ENCODE results near the gene POLR1H.

Gene POLR1H

DNA sequence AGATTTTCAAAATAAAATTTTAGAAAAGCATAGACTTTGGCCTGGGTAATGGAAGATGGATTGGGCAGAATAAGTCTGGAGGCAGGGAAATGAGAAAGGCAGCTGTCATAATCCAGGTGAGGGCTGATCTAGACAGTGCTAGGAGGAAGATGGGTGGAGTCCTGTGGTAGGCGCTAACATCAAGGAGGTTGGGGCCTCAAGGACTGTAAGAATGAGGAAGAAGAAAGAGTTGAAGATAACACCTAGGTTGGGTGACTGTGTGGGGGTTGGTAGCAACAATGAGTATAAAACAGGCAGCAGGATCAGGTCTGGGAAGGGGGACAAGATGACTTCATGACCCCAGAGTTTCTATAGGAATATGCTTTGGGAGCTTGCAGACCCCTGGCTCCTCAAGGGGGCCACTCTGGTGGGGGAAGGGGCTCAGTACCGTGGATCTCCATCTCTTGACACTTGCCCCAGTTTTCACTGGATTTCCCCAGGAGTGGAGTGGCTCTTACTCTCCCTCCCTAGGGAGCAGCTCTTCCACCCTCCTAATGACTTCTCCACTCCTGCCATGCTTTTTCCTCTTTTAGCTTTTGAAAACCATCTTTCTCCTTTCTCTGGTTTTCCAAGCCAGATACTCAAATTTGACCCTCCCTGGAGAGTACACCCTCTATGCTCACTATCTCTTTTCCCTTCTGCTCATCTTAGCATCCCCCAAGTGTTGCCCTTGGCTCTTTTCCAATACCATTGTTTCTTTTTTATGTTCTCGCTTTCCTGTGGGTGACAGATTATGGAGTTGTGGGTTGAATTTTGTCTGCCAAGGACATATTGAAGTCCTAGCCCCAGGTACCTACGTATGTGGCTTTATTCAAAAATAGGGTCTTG lies 37.1 kb downstream of the POLR1H start:
- DNase-seq: no peak

DNA sequence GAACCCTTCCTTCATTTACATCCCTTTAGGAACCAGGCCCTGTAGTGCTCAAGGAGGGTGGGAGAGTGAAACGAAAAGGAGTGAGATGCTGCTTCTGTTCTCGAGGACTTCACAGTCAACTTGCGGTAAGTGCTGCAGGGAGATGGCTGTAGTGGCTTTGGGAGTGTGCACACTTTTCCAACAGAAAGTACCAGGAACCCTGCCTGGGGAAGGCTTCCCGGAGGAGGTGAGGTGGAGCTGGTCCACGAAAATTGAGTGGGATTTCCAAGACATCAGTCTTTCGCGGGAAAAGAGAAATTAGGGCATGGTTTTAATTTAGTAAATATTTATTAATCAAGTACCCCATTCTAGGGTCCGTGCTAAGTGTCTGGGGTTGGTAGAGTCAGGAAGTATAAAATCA lies 39.1 kb downstream of the POLR1H start:
- DNase-seq: no peak

DNA sequence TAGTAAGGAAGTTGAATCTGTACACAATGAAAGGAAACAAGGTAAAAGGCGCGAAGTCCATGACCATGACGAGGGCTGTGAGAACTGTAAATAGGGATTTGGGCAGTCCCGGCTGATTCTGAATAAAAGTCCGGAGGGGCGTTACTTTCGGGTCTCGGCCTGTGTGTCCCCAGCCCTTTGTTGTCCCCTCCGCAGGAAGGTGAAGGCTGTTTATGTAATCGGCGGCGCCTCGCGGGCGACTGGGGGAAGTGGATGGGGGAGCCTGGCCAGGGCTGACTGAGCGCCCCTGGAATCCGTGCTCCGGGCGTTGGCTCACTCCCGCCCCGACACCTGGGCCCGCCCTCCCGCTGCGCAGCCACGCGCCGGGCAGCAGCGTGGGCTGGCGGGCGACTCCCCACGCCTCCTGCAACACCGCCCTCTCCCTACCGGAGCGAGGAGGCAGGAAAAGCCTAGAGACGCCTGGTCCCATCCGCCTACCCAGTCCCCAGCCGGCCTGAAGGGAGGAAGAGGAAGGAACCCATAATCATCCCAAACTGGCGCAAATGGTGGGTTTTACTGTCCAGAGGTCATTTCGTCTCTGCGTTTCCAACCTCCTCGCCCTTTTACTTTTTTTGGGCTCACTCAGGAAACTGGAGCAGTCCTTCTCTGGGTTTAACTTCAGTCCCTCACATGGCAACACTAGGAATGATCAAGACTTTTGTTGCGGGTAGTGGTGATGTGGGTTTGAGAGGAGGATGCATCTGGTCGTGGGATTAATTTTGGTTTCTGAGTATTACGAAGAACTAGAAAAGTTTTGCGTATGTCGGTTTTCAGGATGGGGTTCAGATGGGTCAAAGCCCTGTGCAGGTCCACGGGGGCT lies 39.7 kb downstream of the POLR1H start:
- DNase-seq: peak; percentile 14

DNA sequence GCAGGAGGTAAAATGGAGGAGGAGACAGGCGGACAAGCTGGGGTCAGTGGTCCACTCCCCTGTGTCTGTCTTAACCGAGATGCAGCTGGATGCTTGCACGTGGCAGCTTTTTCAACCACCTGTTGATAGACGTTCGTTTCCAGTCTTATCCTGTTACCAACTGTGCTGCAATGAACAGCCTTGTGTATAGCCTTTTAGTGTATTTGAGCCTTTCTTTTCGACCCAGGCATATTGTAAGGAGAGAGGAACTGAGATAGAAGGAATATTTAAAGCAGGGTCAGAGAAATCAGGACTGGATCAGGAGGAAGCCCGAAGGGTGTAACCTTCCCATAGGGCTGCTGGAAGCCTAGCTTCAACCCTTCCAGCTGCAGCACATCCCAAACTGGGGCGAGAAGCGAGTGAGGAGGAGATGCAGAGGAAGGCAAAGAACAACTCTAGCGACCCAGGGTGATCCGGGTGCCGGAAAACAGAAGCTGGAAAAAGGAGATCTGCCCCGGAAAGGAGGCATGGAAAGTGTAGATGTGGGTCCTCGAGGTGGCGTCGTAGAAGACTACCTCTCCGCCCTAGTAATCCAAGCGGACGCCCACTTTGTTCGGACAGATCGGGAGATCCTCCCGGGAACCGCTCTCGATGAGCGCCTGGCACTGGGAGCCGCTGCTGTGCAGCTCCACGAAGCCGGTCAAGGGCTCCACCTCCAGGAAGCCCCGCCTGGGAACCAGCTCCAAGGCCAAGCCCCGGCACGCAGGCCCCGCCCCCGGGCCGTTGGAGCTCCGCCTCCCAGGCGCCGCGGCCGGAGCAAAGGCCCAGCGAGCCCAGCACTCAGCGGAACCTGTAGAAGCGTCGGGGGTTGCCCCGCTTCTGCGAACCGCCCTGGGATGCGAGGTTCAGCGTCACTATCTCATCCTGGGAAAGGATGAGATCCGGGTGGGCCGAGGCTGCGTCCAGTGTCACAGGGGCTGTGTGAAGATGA lies 40.7 kb downstream of the POLR1H start:
- DNase-seq: peak; percentile 67

DNA sequence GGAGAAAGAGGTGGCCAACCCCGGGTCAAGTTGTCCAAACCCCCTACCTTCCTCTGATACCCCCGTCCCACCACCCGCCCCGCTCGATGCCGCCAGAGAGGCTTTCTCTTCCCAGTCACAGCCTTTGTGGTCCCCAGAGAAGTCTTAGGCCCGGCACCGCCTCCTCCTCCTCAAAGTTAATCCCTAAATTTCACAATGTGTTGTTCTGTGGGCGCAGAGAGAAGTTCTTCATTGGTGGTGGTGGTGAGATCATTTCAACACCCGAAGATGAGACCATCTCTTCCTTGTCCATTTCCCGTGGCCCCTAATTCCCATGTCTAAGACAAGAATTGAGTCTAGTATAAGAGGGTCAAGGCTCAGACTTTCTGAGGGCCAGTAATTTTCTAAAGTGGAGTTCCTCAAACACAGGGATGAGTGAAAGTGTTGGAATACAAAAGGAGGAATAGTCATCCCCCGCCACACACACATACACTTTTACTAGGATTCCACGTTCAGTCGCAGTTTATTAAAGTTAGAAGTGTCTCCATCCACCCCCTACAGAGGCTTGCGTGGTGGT lies 41.4 kb downstream of the POLR1H start:
- DNase-seq: no peak

DNA sequence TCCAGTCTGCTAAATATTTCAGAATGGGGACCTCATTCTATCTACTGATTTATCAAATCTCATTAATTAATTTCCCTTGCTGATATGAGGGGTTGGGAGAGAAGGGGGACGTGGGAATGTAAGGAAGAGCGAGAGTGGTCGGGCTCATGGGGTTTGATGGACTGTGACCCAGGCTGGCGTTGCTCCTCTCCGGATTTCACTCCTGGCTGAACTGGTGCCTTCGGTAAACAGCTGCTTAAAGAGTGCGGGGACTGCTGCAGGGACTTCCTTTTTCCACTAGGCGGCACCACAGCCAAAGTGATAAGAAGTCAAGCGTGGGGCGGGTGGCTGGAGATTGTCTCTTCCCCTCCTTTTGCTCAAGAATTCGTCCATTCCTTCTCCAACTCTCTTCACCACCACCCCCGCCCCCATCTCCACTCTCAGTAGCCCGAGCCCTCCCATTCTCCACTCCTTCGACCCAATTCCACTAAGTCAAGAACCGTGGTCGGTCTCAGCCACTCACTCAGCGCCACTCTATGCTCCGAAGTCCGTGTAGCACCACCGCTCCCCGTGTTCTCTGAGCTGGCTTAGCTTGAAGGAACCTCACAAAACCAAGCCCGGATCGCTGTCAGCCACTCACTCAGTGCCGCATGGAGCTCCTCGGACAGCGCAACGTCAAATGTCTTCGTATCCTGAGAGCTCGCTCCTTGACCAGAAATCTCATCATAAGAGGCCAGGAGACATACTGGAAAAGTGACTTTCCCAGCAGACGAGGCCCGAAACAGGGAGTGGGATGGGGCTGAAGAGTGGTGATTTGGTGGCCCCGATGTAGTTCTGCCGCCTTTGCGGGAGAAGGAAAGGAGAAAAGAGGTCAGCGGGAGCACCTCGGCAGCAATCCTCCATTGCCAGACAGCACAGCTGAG lies 42.2 kb downstream of the POLR1H start:
- DNase-seq: peak; percentile 77

DNA sequence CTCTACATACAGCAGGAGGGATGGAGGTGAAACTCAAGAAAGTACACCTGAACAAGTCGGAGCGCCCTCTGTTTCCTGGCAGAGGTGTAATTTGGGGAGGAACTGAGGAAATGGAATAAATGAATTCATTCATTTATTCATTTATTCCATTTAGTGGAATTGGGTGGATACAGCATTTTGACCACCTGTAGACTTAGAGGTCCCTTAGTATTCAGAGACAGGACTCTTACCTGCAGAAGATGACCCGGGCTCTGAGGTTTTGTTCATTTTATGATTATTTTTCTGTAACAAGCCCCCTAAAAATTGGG lies 42.8 kb downstream of the POLR1H start:
- no peak for DNase-seq

DNA sequence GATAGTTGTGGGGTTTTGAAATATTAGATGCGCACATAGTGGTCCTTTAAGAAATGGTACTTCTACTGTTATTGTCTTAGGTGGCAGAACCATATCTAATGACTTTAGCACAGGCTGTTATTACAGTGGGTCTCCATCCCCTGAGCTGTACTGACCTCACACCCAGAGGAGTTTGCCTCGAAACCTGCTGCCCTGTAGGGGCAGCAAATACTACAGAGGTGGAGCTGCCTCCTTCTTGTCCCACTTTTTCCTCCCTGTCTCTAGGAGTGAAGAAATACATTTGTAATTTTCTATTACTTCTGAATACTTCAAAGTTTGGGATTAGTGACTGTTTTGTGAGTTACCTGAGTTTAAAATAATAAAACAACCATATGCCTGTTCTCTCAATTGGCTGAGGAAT lies 43.6 kb downstream of the POLR1H start:
- DNase-seq: no peak

DNA sequence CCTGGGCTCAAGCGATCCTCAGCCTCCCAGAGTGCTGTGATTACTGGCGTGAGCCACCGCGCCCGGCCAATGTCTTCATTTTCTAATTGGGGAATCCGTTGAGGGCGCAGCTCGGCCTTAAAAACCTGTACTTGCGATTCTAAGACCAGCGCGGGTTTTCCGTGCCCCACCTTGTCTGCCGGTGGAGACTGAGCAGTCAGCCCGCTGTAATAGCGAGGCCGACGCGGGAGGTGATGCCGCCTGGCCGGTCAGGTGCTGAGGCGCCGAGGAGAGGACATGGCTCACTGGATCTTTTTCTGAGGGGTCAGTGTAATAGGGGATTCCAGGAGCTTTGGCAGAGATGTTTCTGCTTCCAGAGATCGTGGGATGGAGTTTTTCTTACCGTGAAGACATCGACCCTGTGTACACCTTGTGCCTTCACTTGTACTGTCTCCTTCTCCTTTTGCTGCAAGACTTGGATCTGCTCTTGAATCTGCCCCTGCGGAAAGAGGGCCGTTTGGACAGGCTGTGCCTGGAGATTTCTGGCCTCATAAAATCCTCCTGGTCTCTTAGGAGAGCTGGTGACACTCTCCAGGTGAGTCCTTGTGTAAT lies 50.3 kb downstream of the POLR1H start:
- no peak for DNase-seq

DNA sequence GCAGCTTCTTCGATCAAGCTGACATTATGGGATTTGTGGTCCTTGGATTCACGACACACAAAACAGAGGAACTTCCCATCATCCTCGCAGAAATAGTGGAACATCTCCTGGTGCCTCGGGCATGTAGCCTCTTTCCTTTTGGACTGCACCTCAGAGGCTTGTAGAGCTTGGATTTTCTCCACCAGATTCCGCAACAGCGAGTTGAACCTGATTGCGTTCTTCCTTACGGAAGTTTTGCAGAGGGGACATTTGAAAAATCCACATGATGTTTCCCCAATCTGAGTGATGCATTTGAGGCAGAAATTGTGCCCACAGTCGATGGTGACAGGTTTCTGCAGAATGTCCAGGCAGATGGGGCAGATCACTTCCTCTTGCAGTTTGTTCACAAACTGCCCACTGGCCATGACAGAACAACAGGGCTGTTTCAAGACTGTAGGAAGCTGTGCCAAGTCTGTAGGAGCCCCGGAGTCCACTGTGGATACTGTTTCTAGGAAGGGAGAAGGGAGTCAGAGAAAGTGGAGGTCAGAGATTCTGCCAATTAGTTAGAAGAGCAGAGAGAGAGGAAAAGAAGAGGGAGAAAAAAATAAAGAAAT lies 51.4 kb downstream of the POLR1H start:
- no peak for DNase-seq

DNA sequence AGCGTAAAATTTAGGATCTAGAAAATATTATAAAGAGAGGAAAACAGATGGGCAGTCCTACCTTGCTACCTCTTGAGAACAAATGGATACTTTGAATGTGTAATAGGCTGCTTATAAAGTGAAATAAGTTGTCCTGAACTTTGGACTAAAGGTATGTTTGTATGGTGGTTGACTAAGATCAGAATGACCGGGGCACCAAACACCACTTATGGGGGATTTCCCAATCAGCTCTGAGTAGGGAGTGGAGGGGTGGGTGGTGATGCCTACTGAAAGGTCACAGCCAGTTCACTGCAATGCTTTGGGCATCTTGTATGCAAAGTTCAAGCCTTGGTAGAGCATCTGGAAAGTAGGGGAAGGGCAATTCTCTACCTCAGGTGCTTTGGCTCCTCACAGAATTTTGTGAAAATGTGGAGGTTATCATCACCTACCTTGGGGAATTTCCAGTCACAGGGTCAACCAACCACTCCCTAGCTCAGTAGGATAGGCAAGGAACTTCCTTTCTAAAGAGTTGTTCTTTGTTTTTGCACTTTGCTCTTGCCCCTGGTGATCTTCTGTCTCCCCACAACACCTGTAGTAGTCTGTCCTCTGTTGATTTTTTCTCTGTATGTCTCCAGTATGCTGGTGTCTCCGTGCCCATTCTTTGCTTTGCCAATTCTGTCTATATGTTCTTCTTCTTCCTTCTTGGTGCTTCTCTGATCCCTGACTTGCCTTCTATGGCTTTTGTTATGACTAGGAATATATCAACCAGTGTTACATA lies 52.1 kb downstream of the POLR1H start, which contains the start of gene TRIM31:
TSS of gene TRIM31 (minus strand) at position 88 of the 757 bp plus-strand sequence. CDS start 285 bp downstream, outside the sequence.
- no peak for DNase-seq

DNA sequence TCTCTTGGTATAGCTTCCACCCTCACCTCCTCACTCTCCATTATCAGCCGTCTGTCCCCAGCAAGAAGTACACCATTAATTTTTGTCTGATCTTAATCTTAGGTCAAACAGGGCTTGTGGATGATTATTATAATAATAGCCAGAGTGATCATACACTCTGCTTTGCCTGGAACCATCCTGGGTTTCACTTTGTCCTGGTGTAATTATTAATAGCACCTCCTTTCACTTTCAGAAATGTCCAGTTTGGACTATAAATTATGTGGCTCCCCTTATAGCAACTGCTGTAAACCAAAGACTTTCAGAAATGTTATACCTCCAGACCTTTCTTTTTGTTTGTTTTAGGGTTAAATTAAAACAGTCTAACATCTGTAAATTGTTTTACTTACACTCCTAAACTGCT lies 52.8 kb downstream of the POLR1H start:
- no peak for DNase-seq
